Stimulated activated naive CD4-positive, alpha-beta T cell treated with Interleukin-2 at 50 U/mL for 16 hours (primary cell): ENCODE results near the gene LTB.

Experiments used
- DNase-seq: peaks from one replicate; lab custom pipeline; 2025; lab: John Stamatoyannopoulos, UW

The LTB gene

GRCh38 chr6:31582230-31582643, at the start of gene LTB:
LTB (minus strand) TSS chr6:31582424; CDS start chr6:31582417, 7 bp downstream.
- peak; percentile 47 for DNase-seq

- no peak for DNase-seq
These were observed 49.6 kb upstream of the LTB start for GRCh38 chr6:31631681-31632278.

DNA sequence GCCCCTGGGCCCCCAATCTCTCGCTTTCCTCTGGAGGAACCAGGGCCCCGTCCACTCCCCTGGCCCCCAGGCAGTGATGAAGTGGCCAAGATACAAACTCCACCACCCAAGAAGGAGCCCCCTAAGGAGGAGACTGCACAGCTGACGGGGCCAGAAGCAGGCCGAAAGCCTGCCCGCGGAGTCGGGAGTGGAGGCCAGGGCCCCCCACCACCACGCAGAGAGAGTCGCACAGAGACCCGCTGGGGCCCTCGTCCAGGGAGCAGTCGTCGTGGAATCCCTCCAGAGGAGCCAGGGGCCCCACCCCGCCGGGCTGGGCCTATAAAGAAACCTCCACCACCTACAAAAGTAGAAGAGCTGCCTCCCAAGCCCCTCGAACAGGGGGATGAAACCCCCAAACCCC, 49.0 kb upstream of the LTB start:
- no peak for DNase-seq

DNA sequence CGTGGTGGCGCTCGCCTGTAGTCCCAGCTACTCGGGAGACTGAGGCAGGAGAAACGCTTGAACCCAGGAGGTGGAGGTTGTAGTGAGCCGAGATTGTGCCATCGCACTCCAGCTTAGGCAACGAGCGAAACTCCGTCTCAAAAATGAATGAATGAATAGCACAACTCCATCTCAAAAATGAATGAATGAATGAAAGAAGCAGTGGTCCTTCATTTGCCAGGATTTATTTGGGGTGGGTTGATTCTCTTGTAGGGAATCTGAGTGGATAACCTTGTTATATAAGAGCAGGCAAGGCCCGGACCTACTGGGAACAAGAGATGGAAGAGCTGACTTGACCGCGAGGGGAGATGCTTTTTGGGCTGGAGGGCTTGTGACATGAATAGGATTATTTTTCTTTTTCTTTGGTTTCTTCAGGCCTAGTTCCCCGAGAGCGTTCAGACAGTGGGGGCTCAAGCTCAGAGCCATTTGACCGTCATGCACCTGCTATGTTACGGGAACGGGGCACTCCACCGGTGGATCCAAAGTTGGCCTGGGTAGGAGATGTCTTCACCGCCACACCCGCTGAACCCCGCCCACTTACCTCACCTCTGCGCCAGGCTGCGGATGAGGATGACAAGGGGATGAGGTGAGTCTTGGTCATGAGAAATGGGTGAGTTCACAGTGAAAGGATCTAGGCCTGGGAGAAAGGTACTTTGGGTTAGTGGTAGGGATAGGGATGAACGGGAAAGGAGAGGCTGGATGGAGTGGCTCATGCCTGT, 48.1 kb upstream of the LTB start:
- DNase-seq, result no peak

GRCh38 chr6:31629014-31629413, 46.8 kb upstream of the LTB start:
- no peak for DNase-seq

DNA sequence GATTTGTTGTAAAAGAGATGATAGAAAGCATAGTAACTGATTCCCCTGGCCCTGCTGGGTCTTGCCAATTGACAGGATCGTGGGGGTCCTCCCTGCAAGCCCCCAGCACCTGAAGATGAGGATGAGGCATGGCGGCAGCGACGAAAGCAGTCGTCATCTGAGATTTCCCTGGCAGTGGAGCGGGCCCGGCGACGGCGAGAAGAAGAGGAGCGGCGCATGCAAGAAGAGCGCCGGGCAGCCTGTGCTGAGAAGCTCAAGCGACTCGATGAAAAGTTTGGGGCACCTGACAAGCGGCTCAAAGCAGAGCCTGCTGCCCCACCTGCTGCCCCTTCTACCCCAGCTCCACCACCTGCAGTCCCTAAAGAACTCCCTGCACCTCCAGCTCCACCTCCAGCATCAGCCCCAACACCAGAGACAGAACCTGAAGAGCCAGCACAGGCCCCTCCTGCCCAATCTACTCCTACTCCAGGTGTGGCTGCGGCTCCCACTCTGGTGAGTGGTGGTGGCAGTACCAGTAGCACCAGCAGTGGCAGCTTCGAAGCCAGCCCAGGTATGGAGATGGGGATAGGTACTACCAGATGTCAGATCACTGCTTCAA, 45.6 kb upstream of the LTB start:
- DNase-seq, result no peak

DNA sequence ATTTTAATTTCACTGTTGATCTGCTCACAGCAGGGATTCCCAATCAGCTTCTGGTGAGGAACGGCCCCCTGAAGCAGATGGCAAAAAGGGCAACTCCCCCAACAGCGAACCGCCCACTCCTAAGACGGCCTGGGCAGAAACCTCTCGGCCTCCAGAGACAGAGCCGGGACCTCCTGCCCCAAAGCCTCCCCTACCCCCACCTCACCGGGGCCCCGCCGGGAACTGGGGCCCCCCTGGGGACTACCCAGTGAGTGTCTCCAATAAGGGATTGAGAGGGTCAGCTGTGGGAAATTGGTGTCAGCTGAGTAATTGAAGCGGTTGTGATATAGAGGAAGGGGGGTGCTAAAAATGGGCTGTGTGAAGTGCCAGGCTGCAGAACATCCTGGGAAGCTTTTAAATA, 44.7 kb upstream of the LTB start:
- no peak for DNase-seq

DNA sequence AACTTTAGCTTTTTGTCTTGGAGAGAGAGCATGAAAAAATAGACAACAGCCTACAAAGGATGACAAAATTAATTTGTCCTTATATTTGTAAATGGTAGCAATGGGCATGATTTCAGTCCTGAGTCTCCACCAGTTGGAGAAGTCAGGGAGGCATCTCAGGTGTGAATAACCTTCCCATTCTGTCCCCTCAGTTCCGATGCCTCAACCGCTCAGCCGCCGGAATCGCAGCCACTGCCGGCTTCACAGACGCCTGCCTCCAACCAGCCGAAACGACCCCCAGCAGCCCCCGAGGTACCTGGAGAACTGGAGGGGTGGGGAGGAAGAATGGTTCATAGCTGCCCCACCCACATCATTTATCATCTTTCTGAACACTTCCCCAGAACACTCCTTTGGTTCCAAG, 41.8 kb upstream of the LTB start:
- no peak for DNase-seq

DNA sequence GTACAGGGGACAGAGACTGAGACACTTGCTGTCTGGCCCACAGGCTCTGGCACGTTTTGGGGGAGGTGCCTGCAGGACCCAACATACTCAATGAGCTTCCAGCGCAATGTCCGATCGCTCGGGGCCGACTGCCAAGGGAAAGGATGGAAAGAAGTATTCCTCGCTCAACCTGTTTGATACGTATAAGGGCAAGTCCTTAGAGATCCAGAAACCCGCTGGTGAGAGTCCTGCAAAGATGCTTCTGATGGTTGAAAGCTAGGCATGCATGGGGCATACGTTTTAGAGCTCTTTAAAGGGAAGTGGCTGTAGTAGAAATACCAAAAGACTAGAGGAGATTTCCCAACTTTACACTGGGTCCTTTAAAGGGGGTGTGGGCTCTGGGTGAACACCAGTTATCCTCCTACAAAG, 40.5 kb upstream of the LTB start:
- DNase-seq, result no peak

GRCh38 chr6:31621991-31622390, 39.8 kb upstream of the LTB start:
- DNase-seq, result no peak

- DNase-seq, result no peak
These were observed 39.2 kb upstream of the LTB start for GRCh38 chr6:31621320-31621939.

- peak; percentile 99 for DNase-seq
These were observed 38.5 kb upstream of the LTB start, which contains the start of gene PRRC2A for GRCh38 chr6:31620586-31621319. PRRC2A (plus strand) TSS chr6:31620715; CDS start chr6:31622790, 2,075 bp downstream.

DNA sequence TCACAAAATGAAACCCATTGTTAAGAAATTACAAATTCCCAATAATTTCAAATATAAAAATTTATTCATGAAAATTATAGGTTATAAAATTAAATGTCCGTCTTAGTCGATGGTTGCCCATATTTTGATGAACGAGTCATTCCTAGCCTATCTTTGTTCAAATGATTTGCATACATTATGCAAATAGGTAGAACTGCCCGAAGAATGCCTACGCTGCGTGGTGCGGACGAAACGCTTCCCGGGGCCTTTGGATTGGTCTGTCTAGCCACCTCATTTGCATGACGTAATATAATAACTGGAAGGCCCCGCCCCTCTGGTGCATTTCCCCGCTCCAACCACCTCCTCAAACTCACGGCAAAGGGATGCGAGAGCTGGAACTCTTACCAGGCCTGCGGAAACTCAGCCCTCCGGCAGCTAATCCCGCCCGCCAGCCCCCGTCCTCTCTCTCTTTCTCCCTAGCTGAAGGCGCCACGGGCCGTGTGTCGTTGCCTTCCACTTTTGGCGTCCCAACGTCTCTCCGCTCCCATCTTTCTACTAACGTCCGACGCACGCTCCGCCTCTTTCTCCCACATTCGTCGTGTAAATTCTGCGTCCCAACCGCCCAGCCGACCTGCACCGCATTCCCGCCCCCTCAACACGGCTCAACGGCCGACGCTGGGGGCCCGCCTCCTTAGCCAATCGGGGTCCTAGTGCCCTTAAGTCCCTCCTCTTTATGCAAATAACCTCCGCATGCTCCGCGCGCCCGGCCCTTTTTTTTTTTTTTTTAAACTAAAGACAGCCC, 37.8 kb upstream of the LTB start:
- peak; percentile 99 for DNase-seq

DNA sequence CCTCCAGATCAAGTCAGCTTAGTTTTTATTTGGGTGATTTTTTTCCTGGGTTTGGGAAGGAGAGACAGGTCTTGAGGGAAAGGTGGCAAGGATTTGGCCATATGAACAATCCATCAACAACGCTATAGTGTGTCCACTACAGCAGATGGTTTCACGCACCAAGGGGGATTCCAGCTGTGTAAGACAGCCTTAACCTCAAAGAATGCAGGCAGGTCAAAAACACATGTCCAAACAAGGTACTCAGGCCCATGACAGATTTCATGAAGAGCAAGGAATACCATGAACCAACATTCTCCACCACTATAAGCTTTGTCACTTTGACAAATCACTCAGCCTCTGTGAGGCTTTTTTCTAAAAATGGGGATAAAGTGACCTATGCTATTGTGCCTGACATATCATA, 34.8 kb upstream of the LTB start:
- DNase-seq, result no peak

DNA sequence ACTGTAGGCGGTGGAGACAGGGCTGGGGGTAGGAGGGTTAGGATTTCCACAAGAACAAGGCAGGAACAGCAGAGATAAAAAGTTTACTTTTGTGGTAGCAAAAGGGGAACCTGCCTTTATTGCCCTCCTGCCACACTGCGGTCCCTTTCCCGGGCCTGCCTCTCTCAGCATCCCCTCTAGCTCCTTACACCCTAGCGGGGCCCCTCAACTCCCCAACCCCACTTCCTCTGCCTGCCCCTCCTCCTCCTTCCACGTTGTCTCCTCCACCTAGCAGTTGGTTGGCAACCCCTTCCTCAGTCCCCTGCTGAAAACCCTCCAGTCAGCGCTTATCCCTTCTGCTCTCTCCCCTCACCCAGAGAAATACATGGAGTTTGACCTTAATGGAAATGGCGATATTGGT, 33.5 kb upstream of the LTB start:
- DNase-seq, result no peak

GRCh38 chr6:31614684-31615578, 32.7 kb upstream of the LTB start, which contains the start of gene AIF1:
AIF1 (plus strand) TSS chr6:31615234; CDS start chr6:31615330, 96 bp downstream.
- DNase-seq, result no peak

GRCh38 chr6:31614075-31614619, 31.9 kb upstream of the LTB start:
- DNase-seq, result no peak

GRCh38 chr6:31610968-31611367, 28.7 kb upstream of the LTB start:
- no peak for DNase-seq

DNA sequence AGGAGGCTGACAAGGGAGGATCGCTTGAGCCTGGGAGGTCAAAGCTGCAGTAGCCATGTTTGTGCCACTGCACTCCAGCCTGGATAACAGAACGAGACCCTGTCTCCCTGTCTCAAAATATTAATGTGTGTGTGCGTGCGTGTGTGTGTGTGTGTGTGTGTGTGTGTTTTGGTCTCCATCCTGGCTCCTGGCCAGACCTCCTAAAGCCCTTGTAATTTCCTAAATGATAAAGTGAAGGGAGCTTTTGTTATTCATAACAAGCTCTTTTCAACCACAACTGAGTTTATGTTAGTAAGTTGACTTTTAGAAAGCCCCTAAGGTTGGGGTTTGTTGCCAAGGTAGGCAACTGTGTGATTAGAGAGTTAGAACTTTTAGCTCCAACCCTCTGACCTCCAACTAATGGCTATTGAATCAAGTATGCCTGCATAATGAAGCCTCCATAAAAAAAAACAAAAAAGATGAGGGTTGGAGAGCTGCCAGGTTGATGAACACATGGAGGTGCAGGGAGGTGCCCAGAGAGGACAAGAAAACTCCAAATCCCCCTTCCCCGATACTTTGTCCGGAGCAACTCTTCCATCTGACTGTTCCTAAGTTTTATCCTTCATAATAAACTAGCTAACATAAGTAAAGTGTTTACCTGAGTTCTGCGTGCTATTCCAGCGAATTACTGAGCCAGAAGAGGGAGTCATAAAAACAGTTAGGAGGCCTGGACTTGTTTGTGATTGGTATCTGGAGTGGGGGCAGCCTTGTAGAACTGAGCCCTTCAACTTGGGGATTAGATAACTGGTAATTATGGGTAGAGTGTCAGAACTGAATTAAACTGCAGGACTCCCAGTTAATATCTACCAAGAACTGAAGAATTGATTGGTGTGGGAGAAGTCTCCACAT, 27.5 kb upstream of the LTB start:
- DNase-seq, result no peak
